Neural cell (in vitro differentiated cells): ENCODE results near the gene MRM1. TPM values are rescaled to one million over a fixed set of nuclear protein-coding genes. Genes with fewer than 3 reads are reported as not detected.
"Not testable (repeated sequence)": the region's sequence is repeated elsewhere in the genome, so short reads cannot be mapped to it uniquely, and the experiment has no call there.

Experiments
- H2AFZ ChIP-seq: fragments of 200-600, 300-800 bp; sonication (generic), shearing (Covaris generic); 2 replicates; pipeline ENCODE4 v1.6.0; 2014; ENCODE audit warnings: low read depth, mild to moderate bottlenecking, antibody characterized with exemption, low read length, moderate library complexity
- H3F3A ChIP-seq: fragments of 200-600 bp; shearing (Covaris generic); 2 replicates; pipeline ENCODE4 v1.6.1; 2016; ENCODE audit warnings: mild to moderate bottlenecking, moderate library complexity, mixed read lengths, antibody characterized with exemption, low read length; ENCODE audit not compliant: insufficient read depth, poor library complexity, severe bottlenecking
- H3K27ac ChIP-seq: fragments of 200-600, 300-800 bp; sonication (generic), shearing (Covaris generic); 2 replicates; pipeline ENCODE4 v1.5.1; 2014; ENCODE audit warnings: mild to moderate bottlenecking, low read length, moderate library complexity
- H3K27me3 ChIP-seq: fragments of 300-800, 200-600 bp; sonication (generic), shearing (Covaris generic); 2 replicates; pipeline ENCODE4 v1.6.0; 2014; ENCODE audit warnings: mild to moderate bottlenecking, low read depth, low read length, moderate library complexity; ENCODE audit not compliant: insufficient read depth
- H3K36me3 ChIP-seq: fragments of 300-800, 200-600 bp; sonication (generic), shearing (Covaris generic); 2 replicates; pipeline ENCODE4 v1.5.1; 2014; ENCODE audit warnings: mild to moderate bottlenecking, antibody characterized with exemption, low read length, moderate library complexity; ENCODE audit not compliant: insufficient read depth
- H3K4me2 ChIP-seq: fragments of 300-800, 200-600 bp; sonication (generic), shearing (Covaris generic); 2 replicates; pipeline ENCODE4 v1.6.0; 2014; ENCODE audit warnings: mild to moderate bottlenecking, low read length
- H3K4me3 ChIP-seq: fragments of 300-800, 200-600 bp; sonication (generic), shearing (Covaris generic); 2 replicates; pipeline ENCODE4 v1.5.1; 2014; ENCODE audit warnings: mild to moderate bottlenecking, low read length, moderate library complexity
- H3K79me2 ChIP-seq: fragments of 200-600 bp; shearing (Covaris generic); replicated peaks from 2 replicates; pipeline ENCODE4 v1.6.0; 2014; ENCODE audit warnings: mild to moderate bottlenecking, low read length, moderate library complexity; ENCODE audit not compliant: insufficient read depth
- H3K9ac ChIP-seq: fragments of 300-800, 200-600 bp; sonication (generic), shearing (Covaris generic); 2 replicates; pipeline ENCODE4 v1.6.1; 2016; ENCODE audit warnings: mild to moderate bottlenecking, low read length, mixed read lengths
- H3K9me2 ChIP-seq: fragments of 200-600 bp; shearing (Covaris generic); 2 replicates; pipeline ENCODE4 v1.6.1; 2016; ENCODE audit warnings: mild to moderate bottlenecking, low read length, mixed read lengths; ENCODE audit not compliant: insufficient read depth
- H3K9me3 ChIP-seq: fragments of 200-600, 300-800 bp; sonication (generic), shearing (Covaris generic); 2 replicates; pipeline ENCODE4 v1.6.1; 2016; ENCODE audit warnings: mild to moderate bottlenecking, mixed run types, low read length, moderate library complexity, mixed read lengths
- H4K20me1 ChIP-seq: fragments of 200-600 bp; shearing (Covaris generic); 2 replicates; pipeline ENCODE4 v1.6.1; 2016; ENCODE audit warnings: mild to moderate bottlenecking, mixed run types; ENCODE audit not compliant: insufficient read depth
- EP300 ChIP-seq: fragments of 450-650 bp; conservative IDR thresholded peaks from 2 replicates; pipeline ENCODE4 v1.6.1; 2014; ENCODE audit warnings: antibody characterized with exemption, mild to moderate bottlenecking, moderate library complexity; ENCODE audit not compliant: poor library complexity, severe bottlenecking
- EZH2 ChIP-seq: fragments of 200-600, 300-800 bp; shearing (Covaris generic), sonication (generic); IDR thresholded peaks from 2 replicates; pipeline ENCODE4 v1.6.1; 2014; ENCODE audit warnings: antibody characterized with exemption, low read length, borderline replicate concordance, mild to moderate bottlenecking; ENCODE audit not compliant: insufficient read depth, poor library complexity, severe bottlenecking
- MXI1 ChIP-seq: fragments of 450-650 bp; conservative IDR thresholded peaks from 2 replicates; pipeline ENCODE4 v1.6.1; 2014; ENCODE audit warnings: antibody characterized with exemption, mild to moderate bottlenecking; ENCODE audit not compliant: poor library complexity, severe bottlenecking
- POLR2AphosphoS5 ChIP-seq: IDR thresholded peaks from 2 replicates; pipeline ENCODE4 v1.6.1; 2012
- RAD21 ChIP-seq: fragments of 450-650 bp; conservative IDR thresholded peaks from 2 replicates; pipeline ENCODE4 v1.6.1; 2014; ENCODE audit warnings: antibody characterized with exemption, mild to moderate bottlenecking, moderate library complexity
- SMC3 ChIP-seq: fragments of 450-650 bp; conservative IDR thresholded peaks from 2 replicates; pipeline ENCODE4 v1.6.1; 2014; ENCODE audit warnings: antibody characterized with exemption, mild to moderate bottlenecking, moderate library complexity; ENCODE audit not compliant: poor library complexity
- TAF1 ChIP-seq: IDR thresholded peaks from 2 replicates; pipeline ENCODE4 v1.6.1; 2012; ENCODE audit warnings: low read depth
- polyA plus RNA-seq: library from polyadenylated mRNA; depleted of rRNA; stranded (reverse); fragments of >200 nt; gene quantifications from 2 replicates; pipeline ENCODE4 v1.2.3, GENCODE V29; 2014
- TF ChIP-seq, protein P1 (sequence below): IDR thresholded peaks from 2 replicates; pipeline ENCODE4 v1.6.1; 2012; ENCODE audit warnings: borderline replicate concordance
- TF ChIP-seq, protein P2 (sequence below): fragments of 450-650 bp; IDR thresholded peaks from 2 replicates; pipeline ENCODE4 v1.5.1; 2014; ENCODE audit warnings: antibody characterized with exemption, mild to moderate bottlenecking, moderate library complexity; ENCODE audit not compliant: poor library complexity, severe bottlenecking

The MRM1 gene
- polyA plus RNA-seq, 1 donor from 2014 or later: 1.8 TPM

DNA sequence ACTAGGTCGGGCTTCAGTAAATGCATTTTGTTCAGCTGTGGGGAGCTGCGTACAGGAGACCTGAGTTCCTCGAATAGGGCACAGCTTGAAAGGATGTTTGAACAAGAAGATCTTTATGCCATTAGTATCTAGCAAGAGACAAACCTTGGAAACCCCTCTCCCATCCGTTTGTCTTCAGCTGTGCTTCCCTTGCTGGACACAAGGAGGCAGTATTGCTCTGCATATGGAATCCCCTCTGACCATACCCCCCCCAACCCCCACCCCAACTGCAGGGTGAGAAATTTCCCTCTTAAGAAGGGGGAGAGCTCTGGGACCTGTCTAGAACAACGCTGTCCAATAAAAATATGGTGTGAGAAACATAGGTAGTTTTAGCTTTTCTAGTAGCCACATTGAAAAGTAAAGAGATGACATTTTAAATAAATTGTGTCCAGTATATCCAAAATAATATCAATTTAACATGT, 1.6 kb downstream of the MRM1 start:
- Histone ChIP-seq H3F3A (no peaks in the 10 kb centered on the region), H3K9ac (no peak overlapping the region), H3K4me2 (peak overlapping the region; percentile 74), H3K9me2 (no peaks in the 10 kb centered on the region), H3K27ac (no peak overlapping the region), H3K79me2 (no peaks in the 10 kb centered on the region), H3K36me3 (no peaks in the 10 kb centered on the region), H3K9me3 (no peaks in the 10 kb centered on the region), H4K20me1 (no peaks in the 10 kb centered on the region), H3K4me3 (peak overlapping the region; percentile 85), H3K27me3 (no peaks in the 10 kb centered on the region), H2AFZ (no peak overlapping the region)
- TF ChIP-seq MXI1 (no peak), POLR2AphosphoS5 (no peak), EP300 (no peak), SMC3 (peak; percentile 77), EZH2 (no peak), TAF1 (no peak), RAD21 (peak; percentile 77)
- TF ChIP-seq, protein P1, sequence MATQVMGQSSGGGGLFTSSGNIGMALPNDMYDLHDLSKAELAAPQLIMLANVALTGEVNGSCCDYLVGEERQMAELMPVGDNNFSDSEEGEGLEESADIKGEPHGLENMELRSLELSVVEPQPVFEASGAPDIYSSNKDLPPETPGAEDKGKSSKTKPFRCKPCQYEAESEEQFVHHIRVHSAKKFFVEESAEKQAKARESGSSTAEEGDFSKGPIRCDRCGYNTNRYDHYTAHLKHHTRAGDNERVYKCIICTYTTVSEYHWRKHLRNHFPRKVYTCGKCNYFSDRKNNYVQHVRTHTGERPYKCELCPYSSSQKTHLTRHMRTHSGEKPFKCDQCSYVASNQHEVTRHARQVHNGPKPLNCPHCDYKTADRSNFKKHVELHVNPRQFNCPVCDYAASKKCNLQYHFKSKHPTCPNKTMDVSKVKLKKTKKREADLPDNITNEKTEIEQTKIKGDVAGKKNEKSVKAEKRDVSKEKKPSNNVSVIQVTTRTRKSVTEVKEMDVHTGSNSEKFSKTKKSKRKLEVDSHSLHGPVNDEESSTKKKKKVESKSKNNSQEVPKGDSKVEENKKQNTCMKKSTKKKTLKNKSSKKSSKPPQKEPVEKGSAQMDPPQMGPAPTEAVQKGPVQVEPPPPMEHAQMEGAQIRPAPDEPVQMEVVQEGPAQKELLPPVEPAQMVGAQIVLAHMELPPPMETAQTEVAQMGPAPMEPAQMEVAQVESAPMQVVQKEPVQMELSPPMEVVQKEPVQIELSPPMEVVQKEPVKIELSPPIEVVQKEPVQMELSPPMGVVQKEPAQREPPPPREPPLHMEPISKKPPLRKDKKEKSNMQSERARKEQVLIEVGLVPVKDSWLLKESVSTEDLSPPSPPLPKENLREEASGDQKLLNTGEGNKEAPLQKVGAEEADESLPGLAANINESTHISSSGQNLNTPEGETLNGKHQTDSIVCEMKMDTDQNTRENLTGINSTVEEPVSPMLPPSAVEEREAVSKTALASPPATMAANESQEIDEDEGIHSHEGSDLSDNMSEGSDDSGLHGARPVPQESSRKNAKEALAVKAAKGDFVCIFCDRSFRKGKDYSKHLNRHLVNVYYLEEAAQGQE: no peak
- TF ChIP-seq, protein P2, sequence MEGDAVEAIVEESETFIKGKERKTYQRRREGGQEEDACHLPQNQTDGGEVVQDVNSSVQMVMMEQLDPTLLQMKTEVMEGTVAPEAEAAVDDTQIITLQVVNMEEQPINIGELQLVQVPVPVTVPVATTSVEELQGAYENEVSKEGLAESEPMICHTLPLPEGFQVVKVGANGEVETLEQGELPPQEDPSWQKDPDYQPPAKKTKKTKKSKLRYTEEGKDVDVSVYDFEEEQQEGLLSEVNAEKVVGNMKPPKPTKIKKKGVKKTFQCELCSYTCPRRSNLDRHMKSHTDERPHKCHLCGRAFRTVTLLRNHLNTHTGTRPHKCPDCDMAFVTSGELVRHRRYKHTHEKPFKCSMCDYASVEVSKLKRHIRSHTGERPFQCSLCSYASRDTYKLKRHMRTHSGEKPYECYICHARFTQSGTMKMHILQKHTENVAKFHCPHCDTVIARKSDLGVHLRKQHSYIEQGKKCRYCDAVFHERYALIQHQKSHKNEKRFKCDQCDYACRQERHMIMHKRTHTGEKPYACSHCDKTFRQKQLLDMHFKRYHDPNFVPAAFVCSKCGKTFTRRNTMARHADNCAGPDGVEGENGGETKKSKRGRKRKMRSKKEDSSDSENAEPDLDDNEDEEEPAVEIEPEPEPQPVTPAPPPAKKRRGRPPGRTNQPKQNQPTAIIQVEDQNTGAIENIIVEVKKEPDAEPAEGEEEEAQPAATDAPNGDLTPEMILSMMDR: peak; percentile 76

DNA sequence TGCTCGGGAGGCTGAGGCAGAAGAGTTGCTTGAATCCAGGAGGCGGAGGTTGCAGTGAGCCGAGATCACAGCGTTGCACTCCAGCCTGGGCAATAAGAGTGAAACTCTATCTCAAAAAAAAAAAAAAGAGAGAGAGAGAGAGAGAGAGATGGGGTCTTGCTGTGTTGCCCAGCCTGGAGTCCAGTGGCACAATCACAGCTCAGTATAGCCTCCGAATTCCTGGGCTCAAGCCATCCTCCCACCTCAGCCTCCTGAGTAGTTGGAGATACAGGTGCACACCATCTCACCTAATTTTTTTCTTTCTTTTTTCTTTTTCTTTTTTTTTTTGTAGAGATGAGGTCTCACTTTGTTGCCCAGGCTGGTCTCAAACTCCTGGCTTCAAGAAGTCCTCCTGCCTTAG, 3.6 kb downstream of the MRM1 start:
- not testable (repeated sequence) for H4K20me1 ChIP-seq, H3K9me2 ChIP-seq, H3K36me3 ChIP-seq, H3K27ac ChIP-seq, H3K79me2 ChIP-seq, H3K9me3 ChIP-seq, H3K27me3 ChIP-seq, H3F3A ChIP-seq, H3K9ac ChIP-seq, H3K4me3 ChIP-seq, H2AFZ ChIP-seq, H3K4me2 ChIP-seq

DNA sequence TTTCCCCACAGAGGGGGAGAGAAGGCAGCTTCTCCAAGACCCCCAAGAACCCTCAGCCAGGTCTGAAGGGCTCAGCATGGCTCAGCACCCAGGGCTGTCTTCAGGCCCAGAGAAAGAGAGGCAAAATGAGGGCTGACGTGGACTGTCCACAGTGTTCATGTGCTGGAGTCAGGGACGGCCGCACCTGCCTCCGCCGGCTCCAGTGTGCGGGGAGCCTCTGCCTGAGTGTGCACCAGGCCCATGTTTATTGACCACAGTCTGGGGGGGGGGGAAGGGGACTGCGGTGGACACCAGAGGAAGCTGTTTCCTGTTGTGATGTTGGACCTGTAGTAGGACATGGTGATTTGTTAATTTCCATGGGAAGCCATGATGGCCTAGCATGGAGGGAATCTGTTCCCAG, 6.9 kb downstream of the MRM1 start:
- Histone ChIP-seq H3K9me3 (no peaks in the 10 kb centered on the region), H3K27ac (no peak overlapping the region), H3K9me2 (no peaks in the 10 kb centered on the region), H3K4me3 (no peak overlapping the region), H3K36me3 (no peaks in the 10 kb centered on the region), H3F3A (no peaks in the 10 kb centered on the region), H3K27me3 (no peaks in the 10 kb centered on the region), H3K79me2 (no peaks in the 10 kb centered on the region), H2AFZ (no peak overlapping the region), H3K4me2 (no peak overlapping the region), H4K20me1 (no peaks in the 10 kb centered on the region), H3K9ac (no peak overlapping the region)
- no peak for TF ChIP-seq TAF1
- TF ChIP-seq RAD21: no peak
